ENCODE results near the gene ACSS1.

GRCh38 chr20:25089662-25090061, 31.7 kb upstream of the ACSS1 start:
- TF ChIP-seq TAF1 (IDR thresholded peaks at IDR 0.05; ENCODE audit: borderline replicate concordance, insufficient read depth, low read length) (no peak), POLR2AphosphoS5 (IDR thresholded peaks at IDR 0.05; ENCODE audit: low read depth, low read length) (no peak), SIN3A (IDR thresholded peaks at IDR 0.05; ENCODE audit: borderline replicate concordance, insufficient read depth, low read length) (no peak), REST (IDR thresholded peaks at IDR 0.05; ENCODE audit: insufficient read depth in 1 of 2, low read depth in 2 of 2, low read length in 2 of 2) (no peak)

All from PFSK-1 (cell line).